Lower lobe of right lung (tissue), 2 donors: Measurements from ENCODE around the gene SV2A. TPM values are rescaled to one million over a fixed set of nuclear protein-coding genes. Genes with fewer than 3 reads are reported as not detected.
A peak's percentile ranks its signal among the peaks of the same experiment; 100 is the strongest.
"Not testable (repeated sequence)": the region's sequence is repeated elsewhere in the genome, so short reads cannot be mapped to it uniquely, and the experiment has no call there.

Experiments
- ATAC-seq, 2 donors: fragments of 200-7000 bp; cut with Tn5 transposase; one replicate each; pipeline ENCODE4 v1.9.1; 2020 to 2022; ENCODE audit warnings: mild to moderate bottlenecking in 2 of 2, moderate library complexity in 2 of 2
- DNase-seq: peaks from one replicate; pipeline ENCODE4 v3.0.0-alpha.2; 2020
- H3K27ac ChIP-seq: fragments of 200-600 bp; one replicate; pipeline ENCODE4 v1.8.0; 2022
- H3K27me3 ChIP-seq: fragments of 200-600 bp; one replicate; pipeline ENCODE4 v1.8.0; 2022; ENCODE audit warnings: low read depth
- H3K36me3 ChIP-seq: fragments of 200-600 bp; one replicate; pipeline ENCODE4 v1.8.0; 2022; ENCODE audit warnings: mild to moderate bottlenecking
- H3K4me1 ChIP-seq: fragments of 200-600 bp; one replicate; pipeline ENCODE4 v1.8.0; 2022
- H3K4me3 ChIP-seq: fragments of 200-600 bp; one replicate; pipeline ENCODE4 v1.8.0; 2022; ENCODE audit warnings: mild to moderate bottlenecking
- H3K9me3 ChIP-seq: fragments of 200-600 bp; one replicate; pipeline ENCODE4 v1.8.0; 2022
- intact Hi-C: fragments of 100-400 bp; cut with DNase I; formaldehyde crosslinking; loops from one replicate; pipeline ENCODE4 v1.11.0; 2022
- total RNA-seq: library from RNA; stranded (reverse); fragmentation: NEBNext Ultra II Directional; extraction: Animal tissue kit (Norgen Biotek cat#: 25700); gene quantifications from one replicate; pipeline ENCODE4 v1.2.1, GENCODE V29; 2021
- donor health status: DM: no; HTN: yes; CAD: no; lungs with severe emphysema.

Gene SV2A
- total RNA-seq, 1 donor from 2014 or later: 0.86 TPM

DNA sequence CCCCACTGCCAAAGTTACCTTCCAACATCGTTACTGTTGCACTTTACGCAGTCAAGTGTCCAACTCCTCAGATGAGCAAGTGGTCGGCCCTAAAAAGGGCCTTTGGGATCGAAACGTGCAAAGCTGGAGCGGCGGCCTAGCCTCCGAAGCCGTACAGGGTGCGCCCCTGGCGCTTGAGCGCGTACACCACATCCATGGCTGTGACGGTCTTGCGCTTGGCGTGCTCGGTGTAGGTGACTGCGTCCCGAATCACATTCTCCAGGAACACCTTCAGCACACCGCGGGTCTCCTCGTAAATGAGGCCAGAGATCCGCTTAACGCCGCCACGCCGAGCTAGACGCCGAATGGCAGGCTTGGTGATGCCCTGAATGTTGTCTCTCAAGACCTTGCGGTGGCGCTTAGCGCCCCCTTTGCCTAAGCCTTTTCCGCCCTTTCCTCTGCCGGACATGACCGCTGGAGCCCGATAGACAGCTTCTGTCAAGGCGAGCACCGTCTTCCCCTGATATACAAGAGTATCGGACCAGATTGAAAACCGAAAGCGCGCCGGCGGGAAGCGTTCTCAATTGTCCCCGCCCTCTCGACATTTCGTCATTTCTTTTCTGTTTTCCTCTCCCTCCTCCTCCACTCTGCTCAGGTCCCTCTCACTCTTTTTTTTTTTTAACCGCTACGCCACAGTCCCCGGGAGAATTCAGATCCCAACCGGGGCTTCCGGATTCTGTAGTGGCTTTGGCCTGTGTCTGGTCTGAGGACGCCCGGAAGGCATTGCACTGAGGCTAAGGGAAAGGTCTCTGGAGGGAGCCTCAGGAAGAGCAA lies 56.8 kb downstream of the SV2A start:
- H3K4me1 ChIP-seq, H3K27ac ChIP-seq, DNase-seq, H3K4me3 ChIP-seq, H3K36me3 ChIP-seq, intact Hi-C loops, H3K9me3 ChIP-seq, H3K27me3 ChIP-seq: not testable (repeated sequence)
- peak; percentile 93 to 95 for ATAC-seq

DNA sequence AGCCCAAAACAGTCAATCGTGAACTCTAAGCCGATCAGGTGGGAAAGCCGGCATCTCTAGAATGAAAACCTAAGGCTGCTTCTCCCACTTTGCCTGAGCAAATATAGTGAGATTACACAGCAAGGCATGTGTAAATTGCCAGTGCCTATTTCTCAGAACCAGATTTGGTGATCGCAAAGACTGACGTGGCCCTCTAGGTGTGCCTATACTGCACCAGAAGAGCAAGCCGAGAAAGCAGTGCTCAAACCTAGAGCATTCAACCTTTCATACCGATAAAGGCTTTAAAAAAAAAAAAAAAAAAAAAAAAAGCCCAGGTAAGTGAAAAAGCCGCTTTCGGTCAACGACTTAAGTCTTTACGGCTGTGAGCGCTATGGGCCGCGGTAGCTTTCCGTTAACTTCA lies 57.4 kb downstream of the SV2A start:
- H3K27ac ChIP-seq, H3K9me3 ChIP-seq, H3K4me3 ChIP-seq, DNase-seq, H3K4me1 ChIP-seq, intact Hi-C loops, H3K27me3 ChIP-seq, H3K36me3 ChIP-seq: not testable (repeated sequence)
- ATAC-seq: peak in 1 of 2 donors; percentile 16

Other genes starting within 250 kb of the SV2A start
- gene FCGR1A, start 135.2 kb downstream of the SV2A start, total RNA-seq: 65.3 TPM
- gene BOLA1, start 18.3 kb downstream of the SV2A start, total RNA-seq: 11.5 TPM
- gene SF3B4, start 10.0 kb upstream of the SV2A start, total RNA-seq: 45.5 TPM
- 20.4 TPM for gene MTMR11, start 19.0 kb upstream of the SV2A start, total RNA-seq
- 29.5 TPM for gene OTUD7B, start 92.9 kb upstream of the SV2A start, total RNA-seq
- gene VPS45, start 149.9 kb upstream of the SV2A start, total RNA-seq: 36.1 TPM
- gene PLEKHO1, start 232.1 kb upstream of the SV2A start, total RNA-seq: 41.6 TPM